Measurements from ENCODE around the gene SFXN5.

SFXN5 gene

DNA sequence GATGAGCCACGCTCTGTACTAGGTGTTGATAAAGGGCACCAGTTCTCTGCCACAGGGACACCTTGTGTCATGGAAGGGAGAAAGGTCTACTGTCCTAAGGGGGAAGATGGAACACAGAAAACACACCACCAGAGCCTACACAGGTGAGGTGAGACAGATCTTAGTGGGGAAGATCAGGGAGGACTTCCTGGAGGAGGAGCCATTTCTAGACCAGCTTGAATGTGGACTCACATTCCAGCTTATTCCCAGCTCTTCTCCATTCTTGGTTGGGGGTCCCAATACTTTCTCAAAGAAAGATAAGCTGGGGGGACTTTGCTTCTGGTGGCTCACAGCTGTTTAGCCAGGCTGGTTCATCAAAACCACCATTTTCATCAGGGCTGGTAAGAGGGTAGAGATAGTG is 118.0 kb downstream of the SFXN5 start:
- no peak for DNase-seq

DNA sequence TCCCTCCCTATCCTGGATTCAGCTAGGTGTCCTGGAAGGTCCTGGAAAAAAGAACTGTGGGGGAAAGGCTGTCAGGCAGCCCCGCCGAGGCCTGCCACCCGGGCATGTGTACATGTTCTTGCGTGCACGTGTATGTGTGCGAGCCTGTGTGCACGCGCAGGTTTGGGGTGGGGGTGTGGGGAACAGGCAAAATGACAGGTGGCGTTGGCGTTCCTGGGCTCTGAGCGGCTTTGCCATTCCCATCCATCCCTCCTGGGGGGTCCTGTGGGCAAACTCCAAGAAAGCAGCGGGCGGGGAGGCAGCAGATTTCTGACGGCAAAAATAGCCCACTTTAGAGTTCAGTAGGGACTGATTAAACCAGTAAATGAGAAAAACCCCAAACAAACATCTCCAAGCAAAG is 118.6 kb downstream of the SFXN5 start:
- DNase-seq: no peak

DNA sequence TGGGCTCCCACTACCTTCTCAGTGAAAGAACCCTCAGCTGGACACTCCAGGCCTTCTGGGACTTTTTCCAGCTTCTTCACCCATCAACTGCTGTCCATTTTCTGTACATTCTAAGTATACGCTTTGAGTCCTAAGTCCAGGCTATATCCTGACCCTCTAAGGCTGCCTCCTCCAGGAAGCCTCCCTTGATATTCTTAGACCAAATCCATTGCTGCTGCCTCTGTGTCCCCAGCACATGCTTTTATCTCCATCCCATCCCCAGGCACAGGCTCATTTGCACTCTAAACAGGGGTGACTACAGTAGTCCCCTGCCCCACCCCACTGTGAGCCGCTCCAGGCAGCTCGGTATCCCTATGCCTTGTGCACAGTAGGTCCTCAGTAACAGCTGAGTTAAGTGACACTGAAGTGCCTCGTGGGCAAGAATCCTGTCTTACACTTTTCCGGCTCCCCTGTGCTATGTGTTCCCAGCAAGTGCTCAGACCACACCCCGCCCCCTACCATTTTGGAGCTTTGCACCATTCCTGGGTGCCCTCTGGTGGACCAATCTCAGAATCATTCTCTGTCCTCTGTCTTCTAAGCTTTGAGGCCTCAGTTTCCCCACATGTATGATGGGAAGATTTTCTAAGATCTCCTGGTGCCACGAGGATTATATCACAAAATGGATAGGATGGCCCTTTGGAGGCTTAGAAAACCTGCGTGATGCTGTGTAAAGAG is 119.2 kb downstream of the SFXN5 start:
- peak in 1 of 2 experiments; percentile 3 for DNase-seq

DNA sequence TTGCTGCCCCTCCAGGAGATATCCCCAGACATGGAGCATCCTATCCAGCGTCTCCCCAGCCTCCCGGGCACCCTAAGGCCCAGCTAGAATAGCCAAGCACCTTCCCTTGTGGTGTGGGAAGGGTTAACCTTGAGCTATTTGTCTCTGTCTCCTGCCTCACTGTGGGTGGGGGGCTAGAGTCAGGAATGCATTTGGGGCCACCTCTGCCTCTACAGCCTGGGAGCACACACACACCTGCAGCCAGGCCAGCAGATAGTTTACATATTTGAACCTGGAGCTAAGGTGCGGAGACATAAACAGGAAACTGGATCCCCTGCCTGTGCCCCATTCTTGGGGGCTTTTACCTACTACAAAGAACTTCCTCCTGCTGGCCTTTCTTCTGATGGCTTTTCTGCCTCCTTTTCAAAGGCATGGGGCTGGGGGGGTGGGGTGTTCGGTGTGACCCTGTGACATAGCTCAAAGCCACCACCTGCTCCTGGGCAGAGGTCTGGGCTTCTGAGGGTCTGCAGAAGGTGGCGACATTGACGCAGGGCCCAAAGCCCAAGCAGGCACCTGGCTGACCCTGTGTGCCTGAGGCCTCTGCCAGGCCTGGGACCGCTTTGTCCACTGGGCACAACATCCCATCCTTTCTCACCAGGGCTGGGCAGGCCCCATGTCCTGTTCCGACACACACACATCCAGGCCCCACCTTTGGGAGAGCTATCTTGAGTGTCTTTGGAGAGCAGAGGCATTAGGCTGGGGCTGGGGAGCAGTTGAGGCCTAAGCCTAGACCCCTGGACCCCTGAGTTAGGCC is 120.0 kb downstream of the SFXN5 start:
- no peak for DNase-seq

DNA sequence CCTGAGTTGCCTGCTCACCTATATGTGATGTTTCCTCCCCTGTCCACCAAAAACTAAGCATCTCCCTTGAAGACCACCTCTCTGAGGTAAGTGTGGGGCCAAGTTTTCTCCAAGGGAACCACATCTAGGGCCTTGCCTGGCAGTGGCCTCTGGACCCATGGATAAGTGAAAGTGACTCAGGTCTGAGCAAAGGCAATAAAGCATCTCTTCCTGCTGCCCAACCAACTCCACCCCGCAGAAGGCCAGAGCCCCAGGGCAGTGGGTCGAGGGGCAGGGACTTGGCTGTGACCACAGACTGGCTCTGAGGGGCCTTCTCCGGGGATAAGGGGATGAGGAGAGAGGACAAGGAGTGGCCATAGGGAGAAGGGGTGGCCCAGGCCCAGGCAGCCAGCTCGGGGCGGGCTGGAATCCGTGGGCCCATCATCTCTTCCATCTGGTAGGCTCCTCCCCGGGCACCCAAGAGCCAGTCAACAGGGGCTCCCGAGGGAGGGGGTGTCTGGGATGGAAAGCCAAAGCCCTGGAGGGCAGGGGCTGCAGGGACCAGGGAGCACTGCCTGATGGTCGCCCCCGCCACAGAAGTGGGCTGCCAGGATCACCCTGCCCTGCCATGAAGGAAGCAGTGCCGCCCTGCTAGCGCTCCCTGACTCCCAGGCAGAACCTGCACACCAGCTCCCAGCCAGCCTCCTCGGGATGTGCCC is 120.8 kb downstream of the SFXN5 start:
- DNase-seq: no peak

DNA sequence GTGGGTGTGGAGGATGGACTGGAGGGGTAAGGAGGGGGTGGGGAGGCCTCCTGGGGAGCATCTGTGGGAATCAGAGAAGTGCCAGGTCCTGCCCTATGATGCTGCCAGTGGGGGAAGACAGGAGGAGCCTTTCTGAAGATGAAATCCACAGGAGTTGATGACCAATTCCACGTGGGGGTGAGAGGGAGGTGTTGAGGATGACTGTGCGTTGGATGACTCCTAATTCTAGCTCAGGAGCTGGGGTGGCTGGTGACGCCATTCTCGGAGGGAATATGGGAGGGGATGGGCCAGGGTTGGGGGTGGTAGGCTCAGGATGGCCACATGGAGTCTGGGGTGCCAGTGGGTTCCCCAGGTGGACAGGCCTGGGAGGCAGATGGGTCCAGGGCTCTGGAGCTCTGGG is 121.9 kb downstream of the SFXN5 start:
- no peak for DNase-seq

DNA sequence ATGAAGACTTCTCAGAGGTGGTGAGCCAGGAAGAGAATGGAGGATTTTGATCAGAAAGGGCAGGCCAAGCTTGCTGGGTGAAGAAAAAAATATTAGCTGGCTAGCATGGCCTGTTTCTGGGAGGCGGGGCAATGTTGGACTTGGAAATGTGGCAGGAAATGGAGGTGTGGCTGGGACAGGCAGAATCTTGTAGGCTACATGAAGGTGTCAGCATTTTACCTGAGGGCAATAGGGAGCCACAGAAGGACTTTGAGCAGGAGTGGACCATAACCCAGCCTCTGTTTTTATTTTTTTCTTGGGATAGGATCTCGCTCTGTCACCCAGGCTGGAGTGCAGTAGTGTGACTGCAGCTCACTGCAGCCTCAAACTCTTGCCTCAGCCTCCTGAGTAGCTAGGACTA is 122.5 kb downstream of the SFXN5 start:
- DNase-seq: no peak

DNA sequence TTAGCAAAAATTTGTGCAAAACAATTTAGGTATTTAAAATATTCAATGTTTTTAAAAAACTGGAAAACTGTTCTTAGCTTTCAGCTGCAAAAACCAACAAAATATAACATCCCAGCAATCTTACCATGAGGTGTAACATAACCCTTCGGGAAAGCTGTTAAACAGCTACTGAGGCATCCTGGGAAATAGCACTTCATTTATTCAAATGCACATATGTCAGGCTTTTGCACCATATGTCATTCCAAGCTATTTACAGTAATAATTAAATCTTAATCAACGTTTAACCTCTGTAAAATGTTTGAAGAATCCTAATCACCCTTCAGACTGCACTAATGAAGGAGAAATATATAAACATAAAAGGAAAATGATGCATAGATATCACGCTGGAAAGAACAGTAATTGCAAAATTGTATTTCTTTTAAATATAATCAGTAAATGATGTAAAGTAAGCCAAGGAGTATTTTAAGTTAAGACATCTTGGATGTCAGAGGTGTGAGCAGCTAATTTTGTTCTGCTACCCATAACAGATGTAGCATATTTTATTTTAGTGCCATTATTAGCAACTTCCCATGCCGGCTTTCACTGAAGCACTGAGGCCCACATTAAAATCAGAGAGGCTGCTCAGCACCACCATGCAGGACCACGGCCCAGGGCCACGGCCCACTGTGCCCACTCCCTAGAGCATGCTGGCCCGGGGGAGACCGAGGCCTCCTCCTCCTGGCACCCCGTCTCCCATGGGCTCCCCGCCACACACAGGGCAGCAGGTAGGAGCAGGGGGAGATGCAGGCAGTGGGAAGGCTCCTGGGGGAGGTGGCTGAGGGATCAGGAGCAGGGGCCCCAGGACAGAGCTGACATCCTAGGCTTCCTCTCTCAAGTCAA is 123.3 kb downstream of the SFXN5 start:
- peak; percentile 55 to 91 for DNase-seq

DNA sequence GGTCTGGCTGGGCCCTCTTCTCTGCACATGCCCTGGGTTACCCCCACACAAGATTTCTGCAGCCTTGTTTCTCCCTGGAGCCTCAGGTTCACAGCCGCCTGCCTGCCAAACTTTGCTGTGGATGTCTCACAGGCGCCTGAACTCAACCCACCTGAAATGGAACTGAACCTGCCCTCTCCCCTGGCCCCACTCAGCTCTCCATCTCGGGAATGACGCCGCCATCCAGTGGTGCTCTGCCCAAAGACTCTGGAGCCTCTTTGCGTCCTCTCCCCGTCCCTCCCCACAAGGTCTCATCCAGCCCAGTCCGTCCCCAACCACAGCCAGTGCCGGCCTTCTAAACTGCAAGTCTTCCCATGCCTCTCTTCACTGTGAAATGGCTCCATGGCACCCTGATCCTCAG is 125.0 kb downstream of the SFXN5 start:
- DNase-seq: no peak

DNA sequence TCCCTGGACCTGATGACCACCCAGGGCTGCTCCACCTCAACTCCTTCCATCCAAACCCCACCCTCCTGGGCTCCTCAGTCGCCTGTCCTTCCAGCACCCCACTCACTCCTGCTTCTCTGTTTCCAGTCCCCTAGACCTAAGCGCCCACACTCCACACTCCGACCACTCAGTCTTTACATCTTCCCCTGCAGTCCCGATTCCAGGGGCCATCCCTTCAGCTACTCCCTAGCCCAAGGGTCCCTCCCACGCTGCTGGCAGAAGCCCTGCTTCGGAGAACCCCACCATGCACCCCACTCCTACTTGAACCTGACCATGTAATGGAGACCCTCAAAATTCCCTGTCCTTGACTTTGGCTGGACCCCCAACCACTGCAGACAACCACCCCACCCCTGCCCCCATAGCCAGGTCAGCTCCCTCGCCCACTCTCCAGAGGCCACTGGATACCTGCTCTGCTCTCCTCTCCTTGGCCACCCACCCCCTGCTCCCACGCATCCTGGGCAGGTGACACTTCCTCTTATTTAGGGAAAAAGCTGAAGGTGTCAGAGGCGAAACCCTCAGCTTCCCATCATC is 126.0 kb downstream of the SFXN5 start:
- DNase-seq: no peak

DNA sequence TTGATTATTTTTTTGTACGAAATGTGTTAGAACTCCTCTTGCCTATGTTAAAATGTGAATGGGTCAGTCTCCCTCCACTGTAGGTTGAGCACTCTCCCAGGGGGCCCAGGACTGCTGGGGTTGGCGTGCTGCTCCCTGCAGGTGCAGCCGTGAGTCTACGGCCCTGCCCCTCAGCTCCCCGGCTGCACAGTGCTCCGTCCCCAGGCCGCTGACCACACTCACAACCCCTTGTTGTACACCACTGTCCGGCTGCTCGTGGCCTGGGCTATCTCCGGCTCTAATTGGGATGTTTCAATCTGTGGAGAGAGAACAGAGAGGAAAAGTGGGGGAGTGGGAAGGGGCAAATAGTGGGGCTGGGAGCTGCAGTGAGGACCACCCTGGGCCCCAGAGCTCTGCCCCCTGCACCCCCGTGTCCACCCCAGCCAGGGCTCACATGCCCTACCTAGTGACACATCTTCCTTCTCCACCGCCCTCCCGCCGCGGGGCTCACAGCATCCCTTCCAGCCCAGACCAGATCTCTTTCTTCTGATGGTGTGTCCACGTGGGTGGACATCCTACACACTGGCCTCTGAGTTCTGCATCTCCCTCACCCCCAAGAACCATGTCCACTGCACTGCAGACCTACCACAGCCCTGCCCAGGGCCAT is 126.6 kb downstream of the SFXN5 start:
- DNase-seq: no peak

DNA sequence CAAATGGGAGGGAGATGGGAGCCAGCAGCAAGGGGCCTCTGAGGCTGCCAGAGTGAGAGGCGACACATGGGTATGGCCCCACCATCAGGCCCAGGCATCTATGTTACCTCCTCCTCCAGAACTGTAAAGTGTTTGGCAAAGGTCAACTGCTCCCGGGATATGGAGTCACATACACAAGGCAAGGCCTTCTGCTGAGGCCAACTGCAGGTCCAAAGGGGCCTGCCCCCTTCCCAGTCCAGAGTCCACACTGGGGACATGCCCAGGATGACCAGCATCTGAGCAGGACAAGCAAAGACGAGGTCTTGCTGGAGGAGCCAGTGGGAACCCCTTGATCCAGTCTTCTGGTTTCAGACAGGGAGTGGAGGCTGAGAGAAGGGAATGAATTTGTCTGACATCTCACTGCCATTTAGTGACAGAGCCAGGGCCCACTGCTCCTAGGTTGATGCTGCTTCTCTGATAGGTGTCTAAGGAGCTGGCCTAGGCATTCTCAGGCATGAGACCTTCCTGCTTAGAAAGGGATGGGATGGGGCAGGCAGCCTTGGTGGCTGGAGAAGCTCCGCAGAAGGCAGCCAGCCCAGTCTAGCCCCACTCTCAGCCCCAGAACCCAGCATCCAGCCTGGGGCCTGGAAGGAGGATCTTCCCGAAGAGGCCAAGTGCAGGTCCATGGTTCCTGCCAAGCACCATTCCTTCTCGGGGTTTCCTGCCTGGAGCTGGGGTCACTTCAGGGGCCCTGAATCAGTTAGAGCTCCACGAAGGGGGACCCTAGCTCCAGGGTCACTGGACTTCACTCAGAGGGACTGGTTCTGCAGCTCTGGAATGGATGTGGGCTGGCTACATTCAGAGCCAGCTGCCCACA is 127.7 kb downstream of the SFXN5 start:
- no peak for DNase-seq

DNA sequence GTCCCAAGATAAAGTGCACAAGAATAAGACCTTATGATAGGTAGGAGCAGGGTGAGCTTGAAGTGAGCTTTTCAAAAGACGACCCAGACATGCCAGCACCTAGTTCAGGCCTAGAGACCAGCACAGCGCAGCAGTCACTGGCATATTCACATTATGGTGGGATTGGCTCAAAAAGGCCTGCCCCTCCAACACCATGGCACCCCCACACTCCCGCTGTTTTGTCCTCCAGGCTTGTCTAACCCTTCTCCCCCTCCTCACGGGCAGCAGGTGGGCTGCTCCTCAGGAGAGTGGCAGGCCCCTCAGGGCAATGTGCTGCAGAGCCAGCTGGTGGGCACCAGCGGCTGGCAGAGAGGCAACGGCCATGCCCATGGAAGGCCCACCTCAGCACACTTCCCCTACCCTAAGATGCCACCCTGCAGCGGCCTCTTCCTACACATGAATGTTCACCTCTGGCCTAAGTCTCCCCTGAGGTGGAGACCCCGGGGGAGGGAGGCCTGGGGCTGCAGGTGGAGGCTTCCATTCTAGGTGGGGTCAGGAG is 128.6 kb downstream of the SFXN5 start:
- no peak for DNase-seq

DNA sequence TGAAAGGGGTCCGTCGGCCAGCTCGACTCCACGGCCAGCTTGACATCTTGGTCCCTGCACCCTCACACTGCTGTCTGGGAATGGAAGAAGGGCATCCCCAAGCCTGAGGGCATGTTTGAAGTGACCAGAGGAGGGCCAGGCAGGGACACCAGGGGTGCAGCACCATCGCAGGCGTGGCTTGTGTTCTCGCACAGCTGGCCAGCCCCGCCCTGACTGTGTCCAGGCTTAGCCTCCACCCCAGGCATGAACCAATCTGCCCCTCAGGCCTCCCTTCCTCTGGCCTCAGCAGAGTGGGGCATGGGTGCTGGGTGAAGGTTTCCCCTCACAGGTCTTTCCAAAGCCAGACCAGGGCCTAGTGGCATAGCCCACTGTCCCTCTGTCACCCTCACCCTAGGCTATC is 129.2 kb downstream of the SFXN5 start:
- DNase-seq: no peak

DNA sequence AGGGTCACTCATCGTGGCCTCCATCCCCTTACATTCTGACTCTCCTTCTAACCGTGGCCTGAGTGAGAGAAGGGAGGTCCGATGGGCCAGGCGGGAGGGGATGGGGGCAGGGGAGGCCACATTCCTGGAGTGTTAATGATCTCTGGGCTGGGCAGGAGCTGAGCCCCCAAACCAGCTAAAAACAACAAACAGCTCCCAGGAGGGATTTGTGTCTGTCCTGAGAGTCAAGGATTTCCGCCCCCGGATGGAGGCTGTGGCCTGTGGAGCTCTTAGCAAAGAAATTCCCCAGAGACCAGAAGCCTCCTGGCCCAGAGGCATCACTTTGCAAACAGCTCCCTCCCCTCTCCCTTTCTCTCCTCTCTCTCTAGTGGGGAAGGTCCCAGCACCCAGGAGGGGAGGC is 130.7 kb downstream of the SFXN5 start:
- peak; percentile 34 to 62 for DNase-seq

DNA sequence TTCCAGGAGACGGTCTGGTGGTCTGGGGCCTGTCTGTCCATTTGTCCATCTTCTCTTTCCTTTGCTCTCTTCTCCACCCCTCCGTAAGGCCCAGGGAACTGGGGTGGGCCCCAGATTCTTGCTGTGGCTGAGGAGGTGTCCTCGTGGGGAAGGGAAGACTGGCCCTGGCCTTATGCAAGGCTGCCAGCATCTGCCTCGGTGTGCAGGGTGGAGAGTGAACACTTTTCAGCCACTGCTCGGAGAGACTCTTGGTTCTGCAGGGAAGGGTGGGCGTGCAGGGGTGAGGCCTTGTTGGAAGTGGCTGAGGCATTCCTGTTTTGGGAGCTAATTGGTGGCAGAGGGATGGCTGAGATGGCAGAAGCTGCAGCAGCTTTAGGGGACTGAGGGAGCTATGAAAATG is 131.2 kb downstream of the SFXN5 start:
- DNase-seq: no peak

DNA sequence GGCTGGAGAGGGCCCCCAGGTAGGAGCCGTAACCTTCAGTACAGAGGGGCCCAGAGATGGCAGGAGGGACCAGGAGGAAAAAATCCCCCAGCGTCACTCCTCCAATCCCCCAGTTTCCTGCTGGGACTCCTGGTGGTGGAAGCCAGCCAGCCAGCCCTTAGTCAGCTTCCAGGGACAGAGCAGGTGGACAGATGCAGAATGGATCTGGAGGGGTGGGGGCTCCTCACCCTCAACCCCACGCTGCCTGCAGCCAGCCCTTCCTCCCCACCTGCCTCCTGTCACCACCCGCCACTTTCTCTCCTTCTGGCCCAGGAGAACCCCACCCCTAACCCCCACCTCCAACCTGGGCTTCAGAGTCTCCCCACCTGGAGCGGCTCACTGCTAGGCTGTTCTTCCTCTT is 133.1 kb downstream of the SFXN5 start:
- DNase-seq: peak in 1 of 2 experiments; percentile 57

DNA sequence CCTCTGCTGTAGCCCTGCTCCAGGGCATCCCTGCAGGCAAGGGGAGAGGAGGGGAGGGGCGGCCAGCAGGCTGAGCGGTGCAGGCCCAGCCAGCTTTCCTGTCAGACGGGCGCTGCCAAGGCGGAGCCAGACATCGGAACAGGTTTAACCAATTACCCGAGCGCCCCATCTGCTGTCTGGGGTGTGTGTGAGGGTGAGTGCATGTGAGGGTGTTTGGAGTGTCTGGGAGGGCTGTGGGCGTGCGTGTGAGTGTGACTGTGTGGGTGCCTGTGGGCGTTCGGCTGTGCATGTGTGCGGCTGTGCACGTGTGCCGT is 134.2 kb downstream of the SFXN5 start:
- peak; percentile 64 to 85 for DNase-seq

DNA sequence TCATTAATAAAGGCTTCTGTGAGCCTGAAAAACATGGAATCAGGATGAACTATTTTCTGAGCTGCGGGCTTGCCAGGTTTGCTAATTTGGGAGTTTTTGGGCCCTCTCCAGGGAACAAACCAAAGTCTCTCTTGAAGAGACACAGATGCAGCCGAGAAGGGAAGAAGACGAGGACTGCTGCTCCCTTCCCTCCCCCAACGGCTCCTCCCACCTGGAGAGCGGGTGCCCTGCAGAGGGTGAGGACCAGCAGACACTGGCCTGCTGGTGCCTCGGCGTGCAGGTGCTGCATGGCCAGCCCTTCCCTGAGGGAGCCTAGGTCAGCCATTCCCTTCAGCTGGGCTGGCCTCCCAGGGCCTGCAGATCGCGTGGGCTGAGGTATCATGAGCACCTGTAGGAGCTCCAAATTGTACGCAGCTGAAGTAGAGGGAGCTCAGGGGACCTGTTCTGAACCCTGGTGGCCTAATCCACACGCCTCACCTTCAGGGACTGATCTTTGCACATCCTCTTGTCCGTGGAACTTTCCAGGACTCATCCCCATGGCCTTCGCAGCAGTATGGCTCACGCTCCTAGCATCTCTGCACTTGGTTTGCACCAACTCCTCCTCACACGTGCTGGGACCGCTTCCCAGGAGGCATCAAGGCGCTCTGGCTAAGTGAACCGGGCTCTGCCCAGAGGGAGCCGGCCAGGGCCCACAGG is 134.7 kb downstream of the SFXN5 start:
- no peak for DNase-seq

DNA sequence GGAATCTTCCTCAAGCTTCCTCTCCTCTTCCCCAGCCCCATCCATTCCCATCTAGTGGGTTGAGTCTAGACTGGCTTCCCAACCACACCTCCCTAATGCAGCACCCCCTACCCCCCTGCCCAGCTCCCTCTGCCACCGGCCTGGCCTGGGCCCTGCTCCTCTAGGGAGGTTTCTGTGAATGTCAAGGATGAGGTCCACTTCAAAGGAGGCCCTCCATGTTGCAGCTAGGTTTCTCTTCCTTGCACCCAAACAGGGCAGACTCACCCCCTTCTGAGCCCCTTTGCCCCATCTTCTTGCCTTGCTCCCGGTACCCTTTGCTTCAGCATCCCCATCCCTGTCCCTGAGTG is 135.9 kb downstream of the SFXN5 start:
- no peak for DNase-seq
